GM12872 (cell line): ENCODE results near the gene RPTOR.

Experiments
- TF ChIP-seq, protein P1 (sequence below): IDR thresholded peaks from 3 replicates; pipeline ENCODE4 v1.5.1; 2011; ENCODE audit warnings: low read depth, mild to moderate bottlenecking, low read length, moderate library complexity; ENCODE audit not compliant: insufficient read depth

Gene RPTOR

GRCh38 chr17:80794281-80795089 is 249.8 kb downstream of the RPTOR start:
- TF ChIP-seq, protein P1, sequence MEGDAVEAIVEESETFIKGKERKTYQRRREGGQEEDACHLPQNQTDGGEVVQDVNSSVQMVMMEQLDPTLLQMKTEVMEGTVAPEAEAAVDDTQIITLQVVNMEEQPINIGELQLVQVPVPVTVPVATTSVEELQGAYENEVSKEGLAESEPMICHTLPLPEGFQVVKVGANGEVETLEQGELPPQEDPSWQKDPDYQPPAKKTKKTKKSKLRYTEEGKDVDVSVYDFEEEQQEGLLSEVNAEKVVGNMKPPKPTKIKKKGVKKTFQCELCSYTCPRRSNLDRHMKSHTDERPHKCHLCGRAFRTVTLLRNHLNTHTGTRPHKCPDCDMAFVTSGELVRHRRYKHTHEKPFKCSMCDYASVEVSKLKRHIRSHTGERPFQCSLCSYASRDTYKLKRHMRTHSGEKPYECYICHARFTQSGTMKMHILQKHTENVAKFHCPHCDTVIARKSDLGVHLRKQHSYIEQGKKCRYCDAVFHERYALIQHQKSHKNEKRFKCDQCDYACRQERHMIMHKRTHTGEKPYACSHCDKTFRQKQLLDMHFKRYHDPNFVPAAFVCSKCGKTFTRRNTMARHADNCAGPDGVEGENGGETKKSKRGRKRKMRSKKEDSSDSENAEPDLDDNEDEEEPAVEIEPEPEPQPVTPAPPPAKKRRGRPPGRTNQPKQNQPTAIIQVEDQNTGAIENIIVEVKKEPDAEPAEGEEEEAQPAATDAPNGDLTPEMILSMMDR: no peak

DNA sequence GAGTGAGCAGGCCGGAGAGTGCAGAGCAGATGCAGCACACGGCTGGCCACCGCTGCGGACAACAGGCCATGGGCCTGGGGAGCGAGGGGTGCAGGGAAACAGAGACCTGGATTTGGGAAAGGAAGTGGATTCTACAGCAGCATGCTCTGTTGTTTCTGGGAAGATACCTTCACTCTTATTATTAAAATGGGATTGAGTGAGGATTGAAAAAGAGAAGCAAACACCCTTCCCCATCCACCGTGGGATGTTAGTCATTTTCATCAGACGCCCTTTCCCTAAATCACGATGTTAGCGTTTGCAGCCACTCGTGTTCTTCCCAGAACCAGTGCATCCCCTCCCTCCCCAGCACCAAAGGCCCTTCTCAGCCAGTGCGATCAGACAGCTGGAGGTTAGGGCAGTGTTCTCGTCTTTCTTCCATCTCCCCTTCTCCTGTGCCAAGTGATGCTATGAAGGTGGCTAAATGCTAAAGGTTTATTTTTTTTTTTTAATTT is 250.5 kb downstream of the RPTOR start:
- TF ChIP-seq, protein P1: no peak

GRCh38 chr17:80795754-80796153 is 251.1 kb downstream of the RPTOR start:
- TF ChIP-seq, protein P1: no peak

- TF ChIP-seq, protein P1: no peak
These were observed 251.8 kb downstream of the RPTOR start for GRCh38 chr17:80796430-80796861.

DNA sequence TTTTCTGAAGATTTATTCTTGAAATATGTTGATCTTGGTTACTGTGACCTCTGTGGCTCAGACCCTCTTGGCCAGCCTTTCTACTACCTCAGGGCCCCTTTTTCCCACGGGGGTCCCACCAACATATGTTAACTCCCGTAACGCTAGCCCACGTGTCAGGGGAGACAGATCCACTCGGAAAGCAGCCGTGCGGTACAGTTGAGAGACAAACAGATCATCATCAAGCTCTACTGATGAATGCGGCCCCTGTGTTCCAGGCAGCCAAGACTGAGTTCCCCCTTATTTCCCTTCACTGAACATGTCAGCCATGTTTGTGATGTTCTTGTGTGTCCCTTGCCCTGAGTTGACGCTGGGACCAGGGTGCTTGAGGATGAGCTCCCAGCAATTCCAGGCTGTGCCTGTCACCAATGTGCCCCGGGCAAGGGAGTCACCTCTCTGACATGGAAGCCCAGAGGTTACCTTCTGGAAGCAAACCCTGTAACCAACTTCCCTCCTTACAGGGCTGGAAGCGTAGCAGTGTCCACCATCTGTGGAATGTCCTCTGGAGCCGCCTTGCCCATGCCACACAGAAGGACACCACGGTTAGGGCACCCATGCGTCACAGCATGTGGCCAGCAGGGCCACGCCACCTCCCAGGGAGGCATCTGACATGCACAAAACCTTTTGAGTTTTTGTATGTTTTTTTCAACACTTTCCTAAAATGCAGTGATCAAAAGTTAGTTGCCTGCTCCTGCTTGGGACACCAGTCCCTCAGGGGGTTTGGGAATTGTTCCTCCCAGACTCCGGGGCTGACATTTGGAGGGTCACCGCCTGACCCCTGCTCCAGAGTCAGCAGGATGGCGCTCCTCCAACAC is 253.3 kb downstream of the RPTOR start:
- TF ChIP-seq, protein P1: no peak

DNA sequence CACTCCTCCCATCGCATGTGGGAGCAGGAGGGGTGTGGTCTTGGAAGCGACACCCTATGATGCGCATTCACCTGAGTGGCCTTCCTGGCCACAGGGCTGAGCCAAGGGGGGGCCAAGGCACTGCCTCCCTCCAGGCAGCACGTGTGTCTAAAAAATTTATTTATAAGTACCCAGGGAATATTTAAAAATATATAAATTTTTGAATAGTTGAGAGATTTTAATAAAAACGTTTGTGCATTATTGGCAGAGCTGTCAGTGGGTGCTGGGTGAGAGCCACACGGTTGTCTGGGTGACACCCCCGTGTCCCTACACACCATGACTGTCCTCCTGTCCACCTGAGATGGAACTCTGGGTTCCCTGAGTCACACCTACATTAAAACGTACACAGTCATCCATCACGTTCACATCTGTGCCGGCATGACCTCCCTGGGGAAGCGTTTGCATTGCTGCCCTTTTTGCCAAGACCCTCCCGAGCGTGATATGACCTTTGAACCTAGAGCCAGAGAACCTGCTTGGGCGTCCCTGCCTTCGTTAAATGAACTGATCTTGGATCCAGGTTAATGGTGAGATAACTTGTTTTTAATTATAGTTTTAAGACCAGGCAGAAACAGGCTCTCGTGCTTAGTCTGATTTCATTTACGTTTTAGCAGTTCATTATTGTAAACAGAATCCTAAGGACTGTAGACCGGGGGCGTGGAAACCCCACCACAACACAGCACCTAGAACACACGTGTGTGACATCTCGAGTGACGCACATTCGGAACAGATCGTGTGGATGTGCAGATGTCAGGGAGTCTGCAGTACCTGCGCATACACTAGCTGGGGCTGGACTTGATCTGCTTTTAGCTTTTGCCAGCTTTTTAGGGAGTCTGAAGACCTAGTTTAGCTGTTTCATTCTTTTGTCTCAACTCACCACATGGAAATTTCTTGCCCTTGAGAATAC is 254.2 kb downstream of the RPTOR start:
- TF ChIP-seq, protein P1: no peak
